HG03060 (cell line): ENCODE results near the gene YWHAB.
A peak's percentile ranks its signal among the peaks of the same experiment; 100 is the strongest.
"Not testable (repeated sequence)": the region's sequence is repeated elsewhere in the genome, so short reads cannot be mapped to it uniquely, and the experiment has no call there.

Source experiments
- ATAC-seq: cut with Tn5 transposase; IDR thresholded peaks from one replicate; pipeline ENCODE4 v1.9.1; 2021; ENCODE audit warnings: low read depth, moderate number of reproducible peaks; ENCODE audit not compliant: unreplicated experiment

The YWHAB gene

DNA sequence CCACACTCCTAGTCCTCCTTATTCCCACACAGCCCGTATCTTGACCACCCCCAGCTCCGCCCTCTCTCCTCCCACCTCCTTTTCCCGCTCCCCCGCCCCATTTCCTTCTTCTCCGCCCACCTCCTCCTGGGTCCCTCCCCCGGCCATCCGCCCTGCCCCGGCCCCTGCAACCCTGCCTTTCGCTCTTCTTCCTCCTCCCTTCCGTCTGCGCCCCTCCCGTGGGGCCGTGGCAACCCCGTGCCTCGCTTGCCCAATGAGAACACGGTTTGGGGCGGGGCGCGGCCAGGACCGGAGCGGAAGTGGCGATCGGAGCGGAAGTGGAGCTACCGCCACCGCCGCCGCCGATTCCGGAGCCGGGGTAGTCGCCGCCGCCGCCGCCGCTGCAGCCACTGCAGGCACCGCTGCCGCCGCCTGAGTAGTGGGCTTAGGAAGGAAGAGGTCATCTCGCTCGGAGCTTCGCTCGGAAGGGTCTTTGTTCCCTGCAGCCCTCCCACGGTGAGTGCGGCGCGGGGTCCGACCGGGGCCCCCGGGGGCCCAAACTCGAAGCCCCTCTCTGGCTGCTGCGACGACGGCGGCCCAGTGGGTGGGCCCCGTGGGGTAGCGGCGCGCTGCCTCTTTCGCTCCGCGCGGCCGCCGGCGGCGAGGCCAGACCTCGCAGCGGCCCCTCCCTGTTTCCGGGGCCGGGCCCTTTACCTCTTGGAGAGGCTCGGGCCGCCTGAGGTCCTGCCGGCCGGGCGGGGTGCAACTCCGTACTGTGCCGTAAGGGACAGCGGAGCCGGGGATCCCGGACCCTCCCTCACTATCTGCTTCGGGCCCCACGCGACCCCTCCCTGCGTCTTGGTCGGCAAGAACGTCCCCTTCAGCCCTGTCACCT, at the start of gene YWHAB:
TSS of gene YWHAB (plus strand) at position 314 of the 874 bp plus-strand sequence. CDS start 15,829 bp downstream, outside the sequence.
- peak; percentile 57 for ATAC-seq

DNA sequence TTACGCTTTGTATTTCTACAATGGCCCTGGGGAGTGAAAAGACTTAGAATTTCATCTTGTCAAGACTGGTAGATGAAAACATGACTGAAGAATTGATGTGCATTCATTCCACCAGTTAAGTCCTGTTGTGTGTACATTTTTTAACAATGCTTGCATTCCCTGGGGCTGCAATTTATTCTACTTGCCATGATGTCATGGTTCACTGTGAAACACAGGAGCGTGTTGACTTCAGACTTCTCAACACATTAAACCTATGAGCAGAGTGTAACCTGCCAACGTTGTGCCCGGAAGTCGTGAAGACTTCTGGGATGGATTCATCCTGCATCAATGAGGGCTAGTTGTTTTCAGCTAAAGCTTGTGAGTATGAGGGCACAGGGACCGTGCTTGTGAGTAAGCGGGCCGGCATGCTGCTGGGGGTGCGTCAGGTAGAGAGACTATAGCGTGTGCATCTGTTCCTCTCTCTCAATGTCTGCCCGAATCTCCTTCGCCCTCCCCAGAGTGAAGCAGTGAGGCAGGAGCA, 48.8 kb upstream of the YWHAB start:
- ATAC-seq, result no peak

DNA sequence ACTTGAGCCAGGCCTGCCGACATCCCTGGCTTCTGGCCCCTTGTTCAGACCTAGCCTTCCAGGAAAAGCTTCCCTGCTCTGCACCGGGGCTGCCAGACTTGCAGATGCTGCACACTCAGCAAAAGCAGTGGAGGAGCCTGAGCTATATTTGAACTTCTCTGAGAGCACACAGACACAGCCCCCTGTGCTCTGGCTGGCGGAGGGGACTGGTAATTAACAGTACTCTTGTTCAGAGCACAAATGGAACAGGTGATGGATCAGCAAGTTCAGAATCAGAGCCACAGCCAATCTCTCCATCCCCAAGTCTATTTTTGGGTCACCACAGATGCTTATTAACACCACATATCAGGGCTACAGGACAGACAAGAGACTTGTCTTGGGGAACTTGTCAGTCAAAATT, 47.6 kb upstream of the YWHAB start:
- no peak for ATAC-seq

DNA sequence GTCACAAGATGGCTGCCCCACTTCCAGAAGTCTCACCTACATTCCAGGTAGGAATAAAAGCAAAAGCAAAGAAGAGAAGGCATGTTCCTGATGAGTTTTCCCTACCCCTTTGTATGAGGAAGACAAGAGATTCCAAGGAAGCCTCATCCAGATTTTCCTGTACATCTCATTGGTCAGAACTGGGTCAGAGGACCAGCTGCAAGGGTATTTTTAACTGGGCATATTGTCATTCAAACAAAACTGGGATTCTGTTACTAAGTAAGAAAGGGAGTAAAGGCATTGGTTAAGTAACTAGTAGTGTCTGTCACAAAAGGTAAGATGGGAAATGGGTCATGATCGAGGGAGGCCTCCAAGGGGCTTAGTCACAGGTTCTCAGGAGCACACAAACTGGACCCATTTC, 47.0 kb upstream of the YWHAB start:
- ATAC-seq, result no peak

DNA sequence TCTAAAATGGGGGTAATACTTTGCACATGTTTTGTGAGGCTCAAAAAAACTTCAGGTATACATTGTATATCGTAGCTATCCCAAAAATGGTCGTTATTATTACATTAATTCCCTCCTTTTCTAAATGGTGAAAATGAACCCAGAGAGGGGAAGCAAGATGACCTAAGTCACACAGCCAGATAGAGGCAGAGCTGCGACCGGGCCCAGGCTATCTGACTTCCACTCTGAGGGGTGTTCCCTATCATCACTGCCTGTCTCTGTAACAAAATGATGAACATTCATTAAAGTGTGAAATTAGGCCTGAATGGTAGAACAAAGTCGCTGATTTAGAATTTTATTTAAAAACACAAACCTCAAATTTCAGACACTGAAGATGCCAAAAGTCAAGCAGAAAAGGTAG, 46.0 kb upstream of the YWHAB start:
- ATAC-seq, result no peak

DNA sequence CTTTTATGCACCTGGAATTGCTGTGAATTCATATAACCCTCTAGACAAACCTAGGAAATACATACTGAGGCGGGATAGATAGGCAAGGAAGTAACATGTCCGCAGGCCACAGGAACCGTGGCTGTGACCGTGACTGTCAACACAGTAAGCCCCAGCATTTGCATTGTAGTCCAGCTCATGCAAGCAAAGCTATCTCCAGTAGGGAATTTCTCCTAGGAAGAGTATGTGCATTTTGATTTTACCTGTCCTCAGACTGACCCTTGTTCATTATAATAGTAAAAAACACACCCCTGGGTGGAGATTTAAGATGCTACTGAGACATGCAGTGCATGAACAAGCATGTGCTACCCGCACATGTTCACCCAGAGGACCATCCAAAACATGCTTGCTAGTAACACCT, 44.7 kb upstream of the YWHAB start:
- no peak for ATAC-seq

DNA sequence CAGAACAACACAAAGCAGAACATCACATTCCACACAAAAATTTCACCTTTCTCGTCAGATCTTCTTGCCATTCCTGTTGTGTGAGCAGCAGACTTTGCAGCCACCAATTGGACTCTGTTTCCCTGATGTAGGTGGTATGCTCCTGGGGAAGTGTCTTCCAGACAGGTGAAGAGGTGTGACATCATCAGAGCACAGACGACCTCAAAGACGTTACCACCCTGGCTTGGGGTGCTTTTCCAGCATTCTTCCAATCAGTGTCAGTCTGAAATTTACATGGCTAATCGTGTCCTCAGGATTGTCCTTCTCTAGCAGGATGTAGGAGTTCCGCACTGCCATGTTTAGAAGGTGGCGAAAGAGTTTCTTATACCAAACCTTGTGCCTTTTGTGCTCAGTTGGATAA, 43.5 kb upstream of the YWHAB start:
- no peak for ATAC-seq

DNA sequence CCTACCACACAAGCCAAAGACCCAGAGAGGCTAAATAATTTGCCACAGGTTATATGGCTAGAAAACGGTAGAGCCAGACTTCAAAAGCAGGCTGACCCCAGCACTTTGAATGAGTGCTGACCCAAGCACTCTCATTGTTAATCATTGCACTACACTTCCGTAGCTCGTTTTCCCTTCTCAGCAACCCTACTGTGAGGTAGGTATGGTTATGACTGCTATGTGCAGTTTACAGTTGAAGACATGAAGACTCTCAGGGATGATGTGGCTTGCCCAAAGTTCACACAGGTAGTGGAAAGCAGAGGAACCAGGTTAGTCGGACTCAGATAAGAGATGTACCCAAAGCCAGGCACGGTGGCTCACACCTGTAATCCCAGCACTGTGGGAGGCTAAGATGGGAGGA, 41.6 kb upstream of the YWHAB start:
- ATAC-seq, result no peak

DNA sequence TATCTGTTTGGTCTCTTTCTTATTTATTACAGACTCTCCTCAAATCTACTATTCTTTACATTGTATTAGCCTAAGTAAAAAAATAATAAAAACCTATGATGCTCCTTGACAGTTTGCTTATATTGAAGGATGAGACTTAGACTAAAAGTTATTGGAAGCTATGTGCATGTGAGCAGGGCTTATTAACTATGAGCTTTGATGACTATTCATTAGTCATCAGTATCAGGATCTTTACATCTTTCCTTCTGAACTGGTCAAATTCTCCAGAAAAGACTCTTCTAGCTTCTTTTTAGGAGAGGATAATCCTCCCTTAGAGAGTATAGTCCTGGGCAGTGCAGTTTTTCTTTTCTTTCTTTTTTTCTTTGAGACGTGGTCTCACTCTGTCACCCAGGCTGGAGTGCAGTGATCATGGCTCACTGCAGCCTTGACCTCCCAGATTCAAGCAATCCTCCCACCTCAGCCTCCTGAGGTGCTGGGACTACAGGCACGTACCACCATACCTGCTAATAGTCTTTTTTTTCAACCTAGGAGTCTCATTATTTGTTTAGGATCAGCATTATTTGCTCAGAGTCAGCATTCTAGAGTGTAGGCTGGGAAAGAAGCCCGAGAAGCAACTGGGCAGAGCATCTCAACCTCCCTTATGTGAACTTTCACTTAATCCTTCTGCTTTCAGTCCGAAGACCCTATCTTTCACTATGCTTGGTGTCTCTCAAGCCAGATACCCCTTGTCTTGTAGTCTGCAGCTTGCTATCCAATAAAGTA, 37.1 kb upstream of the YWHAB start:
- no peak for ATAC-seq

DNA sequence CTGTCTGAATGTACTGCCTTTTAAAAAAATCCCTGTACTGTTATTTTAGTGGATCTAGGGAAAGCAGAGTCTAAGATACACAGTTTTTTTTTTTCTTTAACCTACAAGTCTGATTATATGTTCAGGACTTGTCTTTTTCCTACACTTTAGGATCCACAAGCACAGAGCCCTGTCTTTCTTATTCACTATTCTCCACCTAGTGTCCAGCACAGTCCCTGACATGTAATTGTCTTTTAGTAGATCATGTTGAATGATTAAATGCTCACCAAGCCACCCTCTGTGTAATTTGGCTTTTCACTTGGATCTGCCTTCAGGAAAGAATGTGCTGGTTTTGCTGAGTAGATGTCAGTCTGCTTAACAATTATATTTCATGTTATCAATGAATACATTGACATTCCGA, 35.8 kb upstream of the YWHAB start:
- ATAC-seq, result no peak

DNA sequence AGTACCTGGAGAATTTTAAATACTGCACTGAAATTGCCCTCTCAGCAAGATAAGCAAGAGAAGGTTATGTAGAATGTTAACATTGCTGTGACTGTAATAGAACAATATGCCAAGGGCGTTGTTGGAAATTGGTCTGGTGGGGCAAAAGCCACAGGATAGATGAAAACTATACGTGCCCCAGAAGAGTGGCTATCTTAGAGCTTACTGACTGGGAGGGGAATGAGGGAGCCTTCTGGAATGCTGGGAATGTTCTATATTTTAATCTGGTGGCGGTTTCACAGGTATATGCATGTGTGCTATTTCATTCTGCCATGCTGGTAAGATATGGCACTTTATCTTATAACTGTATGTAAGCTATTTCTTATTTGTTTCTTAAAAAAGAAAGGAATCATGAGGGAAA, 35.2 kb upstream of the YWHAB start:
- ATAC-seq, result no peak

DNA sequence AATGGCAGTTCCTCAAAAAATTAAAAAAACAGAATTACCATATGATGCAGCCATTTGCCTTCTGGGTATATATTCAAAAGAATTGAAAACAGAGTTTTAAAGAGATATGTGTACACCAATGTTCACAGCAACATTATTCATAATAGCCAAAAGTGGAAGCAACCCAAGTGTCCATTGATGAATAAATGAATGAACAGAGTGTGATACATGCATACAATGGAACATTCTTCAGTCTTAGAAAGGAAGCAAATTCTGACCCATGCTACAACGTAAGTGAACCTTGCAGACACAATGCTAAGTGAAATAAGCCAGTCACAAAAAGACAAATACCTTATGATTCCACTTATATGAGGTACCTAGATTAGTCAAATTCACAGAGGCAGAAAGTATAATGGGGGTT, 34.7 kb upstream of the YWHAB start:
- ATAC-seq, result no peak

DNA sequence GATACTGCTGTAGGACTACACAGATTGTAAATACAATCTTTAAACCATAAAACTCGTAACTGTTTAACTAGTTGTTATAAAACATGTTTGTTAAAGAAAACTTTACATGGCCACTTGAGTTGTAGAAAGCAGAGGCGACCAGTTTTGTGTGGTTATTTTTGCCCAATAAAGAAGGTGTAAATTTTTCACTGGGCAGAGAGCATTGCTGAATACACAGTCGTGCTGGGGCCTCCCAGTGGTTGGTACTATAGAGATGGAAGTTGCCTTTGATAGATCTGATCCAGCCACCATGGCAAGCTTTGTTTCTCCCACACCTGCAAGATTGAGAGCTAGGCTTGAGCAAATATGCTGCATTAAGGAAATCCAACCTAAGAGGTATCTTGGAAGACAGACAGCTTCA, 34.0 kb upstream of the YWHAB start:
- no peak for ATAC-seq

DNA sequence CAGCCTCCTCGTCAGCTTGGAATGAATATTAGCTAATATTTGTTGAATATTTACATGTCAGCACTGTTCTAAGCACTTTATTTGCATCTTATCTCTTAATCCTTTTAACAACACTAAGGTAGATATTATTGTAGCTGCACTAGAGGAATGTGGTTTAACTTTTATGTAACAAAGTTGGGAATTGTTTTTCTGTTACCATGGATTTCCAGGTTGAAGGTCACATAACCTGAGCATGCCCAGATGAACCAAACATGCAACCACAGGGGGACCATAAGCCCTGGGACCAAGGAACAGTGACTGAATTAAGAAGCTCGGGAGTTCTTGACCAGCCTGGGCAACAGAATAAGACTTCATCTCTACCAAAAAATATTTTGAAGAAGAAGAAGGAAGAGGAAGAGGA, 29.1 kb upstream of the YWHAB start:
- ATAC-seq, result no peak

DNA sequence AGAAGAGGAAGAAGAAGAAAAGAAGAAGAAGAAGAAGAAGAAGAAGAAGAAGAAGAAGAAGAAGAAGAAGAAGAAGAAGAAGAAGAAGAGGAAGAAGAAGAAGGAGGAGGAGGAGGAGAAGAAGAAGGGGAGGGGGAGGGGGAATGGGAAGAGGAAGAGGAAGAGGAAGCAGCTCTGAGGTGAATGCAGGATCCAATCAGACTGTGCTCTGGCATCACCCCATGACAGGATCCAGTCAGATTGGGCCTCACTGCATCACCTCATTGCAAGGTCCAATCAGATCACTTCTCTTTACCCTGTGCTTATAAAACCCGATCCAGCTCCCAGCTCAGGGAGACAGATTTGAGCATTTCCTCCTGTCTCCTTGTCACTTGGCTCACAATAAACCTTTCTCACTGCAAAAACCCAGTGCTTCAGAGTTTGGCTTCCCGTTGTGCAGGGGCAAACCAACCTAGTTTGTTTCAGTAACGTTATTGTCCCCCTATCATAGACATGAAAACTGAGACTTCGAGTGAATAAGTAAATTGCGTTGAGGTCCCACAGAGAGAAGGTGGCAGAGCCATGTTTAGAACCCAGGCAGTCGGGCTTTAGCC, 28.6 kb upstream of the YWHAB start:
- no peak for ATAC-seq

DNA sequence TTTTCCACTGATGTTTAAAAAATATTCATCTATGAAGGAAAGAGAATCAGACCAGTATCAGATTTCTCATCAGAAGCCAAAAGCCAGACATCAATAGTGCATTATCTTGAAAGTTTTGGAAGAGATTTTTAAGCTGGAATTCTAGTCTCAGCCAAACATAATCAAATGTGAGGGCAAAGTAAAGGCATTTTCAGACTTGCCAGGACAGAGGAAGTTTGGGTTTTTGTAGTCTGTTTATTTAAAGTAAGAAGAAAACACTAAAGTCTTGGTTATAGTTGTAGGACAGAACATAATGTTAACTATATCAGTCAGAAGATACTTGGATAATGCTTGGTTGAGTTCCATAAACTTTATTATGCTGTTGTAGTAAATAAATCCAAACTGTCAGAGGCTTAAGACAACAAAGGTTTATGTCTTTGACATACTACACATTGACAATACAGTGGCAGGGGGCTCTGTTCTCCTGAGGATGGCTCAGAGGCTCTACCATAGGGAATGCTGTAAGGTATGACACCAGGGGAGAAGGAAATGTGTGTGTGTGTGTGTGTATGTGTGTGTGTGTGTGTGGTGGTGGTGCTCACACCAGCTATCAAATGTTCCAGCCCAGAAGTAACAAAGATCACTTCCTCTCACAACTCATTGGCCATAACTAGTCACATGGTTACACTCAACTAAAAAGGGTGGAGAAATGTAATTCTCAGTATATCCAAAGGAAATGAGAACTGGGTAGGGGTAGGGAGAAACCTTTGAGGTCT, 26.7 kb upstream of the YWHAB start:
- ATAC-seq, result no peak

DNA sequence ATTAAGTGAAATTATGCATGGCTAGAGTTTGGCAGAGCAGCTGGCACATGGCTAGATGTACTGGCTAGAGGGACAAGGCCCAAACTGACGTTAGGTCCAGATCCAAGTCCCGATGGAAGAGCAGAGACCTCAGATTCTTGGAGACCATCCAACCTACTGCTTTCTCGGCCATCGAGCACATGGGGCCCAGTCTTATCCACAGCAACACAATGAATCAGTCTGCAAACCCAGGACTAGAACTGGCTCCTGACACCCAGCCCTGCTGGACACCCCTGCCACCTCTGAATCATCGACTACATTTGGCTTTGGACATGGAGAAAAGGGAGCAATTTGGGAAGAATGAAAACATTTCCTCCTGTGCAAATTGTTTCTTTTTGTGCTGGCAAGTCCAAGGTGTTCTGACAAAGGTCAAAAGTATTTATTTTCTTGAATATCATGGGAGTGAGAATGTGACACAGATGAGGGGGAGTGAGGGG, 23.9 kb upstream of the YWHAB start:
- no peak for ATAC-seq

DNA sequence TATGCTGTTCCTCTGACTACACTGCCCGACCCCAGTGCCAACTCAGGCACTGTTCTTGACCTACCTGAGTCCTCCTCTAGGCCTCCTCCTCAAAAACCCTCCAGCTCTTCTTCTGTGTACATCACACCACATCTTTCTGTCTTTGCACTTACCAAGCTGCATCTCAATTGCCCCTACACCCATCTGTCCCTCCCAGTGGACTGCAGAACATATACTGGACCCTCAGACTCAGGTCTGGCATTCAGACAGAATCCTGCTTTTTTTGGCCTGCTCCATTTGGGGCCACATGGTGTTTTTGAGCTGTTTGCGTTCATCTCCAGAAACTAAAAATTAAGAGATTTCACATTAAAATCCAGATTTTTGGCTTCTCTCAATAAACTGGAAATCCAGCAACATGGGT, 23.2 kb upstream of the YWHAB start:
- ATAC-seq, result no peak

DNA sequence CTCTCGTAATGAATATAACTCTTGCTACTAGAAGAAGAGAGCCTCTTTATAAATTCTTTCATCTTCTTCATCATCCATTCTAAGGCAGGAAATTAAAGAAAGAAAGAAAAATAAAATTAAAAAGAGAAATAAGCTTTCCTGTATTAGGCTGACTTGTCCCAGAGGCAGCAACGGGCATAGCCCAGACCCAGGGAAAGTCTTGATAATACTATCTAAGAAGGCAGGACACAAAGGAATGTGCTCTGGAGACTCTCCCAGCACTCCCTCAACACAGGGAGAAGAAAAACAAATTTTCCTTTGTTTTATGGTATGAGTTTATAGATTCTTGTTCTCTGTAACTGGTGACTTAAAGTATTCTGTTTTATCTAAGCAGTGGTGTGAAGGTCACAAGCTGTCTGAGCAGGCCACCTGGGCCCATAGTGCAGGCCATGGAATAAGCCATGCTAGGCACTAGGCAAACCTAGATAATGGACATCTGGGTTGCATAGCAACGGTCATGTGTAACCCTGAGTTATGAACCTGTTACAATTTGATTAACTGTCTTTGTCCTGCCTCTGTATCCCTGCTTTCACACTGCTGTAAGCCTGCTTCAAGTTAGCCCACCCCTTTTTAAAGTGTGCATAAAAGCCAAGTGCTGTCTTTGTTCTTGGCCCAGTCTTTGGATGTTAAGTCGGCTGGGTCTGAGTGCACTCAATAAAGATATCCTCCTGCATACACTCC, 22.0 kb upstream of the YWHAB start:
- not testable (repeated sequence) for ATAC-seq

DNA sequence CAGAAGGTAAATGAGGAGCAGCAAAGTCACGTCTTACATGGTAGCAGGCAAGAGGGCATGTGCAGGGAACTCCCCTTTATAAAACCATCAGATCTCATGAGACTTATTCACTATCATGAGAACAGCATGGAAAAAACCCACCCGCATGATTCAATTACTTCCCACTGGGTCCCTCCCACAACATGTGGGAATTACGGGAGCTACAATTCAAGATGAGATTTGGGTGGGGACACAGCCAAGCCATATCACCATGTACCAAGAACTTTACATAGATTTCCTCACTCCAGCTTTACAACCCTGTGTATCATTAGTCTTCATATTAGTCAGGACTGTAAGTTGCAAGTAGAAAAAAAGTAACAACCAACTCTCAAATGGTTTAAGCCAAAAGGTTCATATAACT, 21.0 kb upstream of the YWHAB start:
- not testable (repeated sequence) for ATAC-seq
